Activated CD4-positive, alpha-beta T cell treated with anti-CD3 and anti-CD28 coated beads, Interleukin-2, amount 50 U/mL, for 1 hour (primary cell): ENCODE measurements around the gene TMOD3.

Source experiments
- DNase-seq: peaks from one replicate; pipeline ENCODE4 v3.0.0-alpha.2; 2020

TMOD3 gene

DNA sequence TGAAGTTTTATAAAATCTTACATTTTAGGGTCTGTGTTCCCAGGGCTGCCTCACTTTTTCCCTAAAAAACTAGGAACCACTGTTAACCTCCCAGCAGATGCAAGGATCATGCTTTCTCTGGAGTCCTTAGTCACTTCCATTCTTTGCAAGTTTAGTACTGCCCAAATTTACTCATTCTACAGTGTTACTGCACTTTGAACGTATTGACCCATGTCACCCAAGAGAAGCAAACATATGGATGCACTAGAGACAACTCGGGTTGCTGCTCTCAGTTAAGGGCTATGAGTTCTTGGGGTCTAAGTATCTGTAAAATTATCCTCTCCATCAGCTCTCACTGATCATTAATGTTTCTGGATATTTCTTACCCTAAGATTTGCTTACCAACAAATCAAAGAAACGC is 83.1 kb downstream of the TMOD3 start:
- no peak for DNase-seq

DNA sequence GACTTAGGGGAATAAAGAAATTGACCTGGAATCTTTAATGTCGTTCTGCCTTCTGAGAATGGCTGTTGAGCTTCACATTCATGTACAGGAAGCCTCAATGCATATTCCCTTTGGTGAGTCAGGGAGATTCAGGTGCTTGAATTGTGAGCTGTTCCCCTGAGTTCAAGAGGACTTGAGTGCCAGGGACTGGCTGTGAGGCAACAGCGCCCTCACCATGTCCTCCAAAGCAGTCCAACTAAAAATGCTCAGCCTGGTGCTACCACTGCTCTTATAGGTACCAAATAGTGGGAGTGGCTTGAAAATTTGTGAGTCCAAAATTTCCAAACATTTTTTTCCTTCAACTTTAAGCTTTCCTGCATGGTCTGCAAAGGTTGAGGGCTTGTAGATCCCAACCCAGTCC is 88.0 kb downstream of the TMOD3 start:
- no peak for DNase-seq

DNA sequence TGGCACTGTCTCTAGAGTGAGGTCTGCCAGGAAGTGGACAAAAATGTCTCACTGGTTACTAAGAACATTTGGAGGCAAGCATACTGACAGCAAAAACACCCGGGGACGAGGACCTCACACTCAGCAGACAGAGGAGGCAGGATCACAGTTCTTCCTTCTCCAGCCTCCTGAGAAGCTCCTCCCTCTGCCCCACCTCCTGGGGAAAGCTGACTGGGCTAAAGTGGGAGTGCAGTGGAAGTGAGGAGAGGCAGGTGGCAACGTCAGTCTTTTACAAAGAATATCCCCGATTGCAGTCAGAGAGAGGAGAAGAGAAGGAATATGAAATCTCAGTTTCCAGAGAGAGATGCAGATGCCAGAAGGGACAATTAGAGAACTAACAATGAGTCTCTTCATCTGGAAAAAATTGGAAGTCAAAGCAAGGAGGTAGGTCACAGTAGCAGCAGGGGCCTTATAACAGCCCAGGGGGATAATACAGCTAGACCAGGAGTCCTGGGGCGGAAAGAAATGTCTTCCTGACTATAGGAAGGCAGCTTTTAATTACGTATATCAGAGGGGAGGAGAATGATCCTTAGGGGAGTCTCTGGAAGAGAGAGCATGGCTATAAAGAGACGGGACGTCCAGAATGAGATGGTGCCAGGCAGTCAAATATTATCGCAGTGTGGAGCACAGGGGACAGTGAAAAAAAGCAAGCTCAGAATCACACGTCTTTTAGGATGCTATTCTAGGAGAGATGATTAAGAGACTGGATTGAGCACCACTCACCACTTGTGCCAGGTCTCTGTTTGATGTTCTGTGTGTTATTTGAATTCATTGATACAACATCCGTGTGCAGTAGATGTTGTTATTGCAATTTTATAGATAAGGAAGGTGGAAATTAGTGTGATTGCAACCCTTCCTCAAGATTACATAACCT is 95.0 kb downstream of the TMOD3 start:
- no peak for DNase-seq

DNA sequence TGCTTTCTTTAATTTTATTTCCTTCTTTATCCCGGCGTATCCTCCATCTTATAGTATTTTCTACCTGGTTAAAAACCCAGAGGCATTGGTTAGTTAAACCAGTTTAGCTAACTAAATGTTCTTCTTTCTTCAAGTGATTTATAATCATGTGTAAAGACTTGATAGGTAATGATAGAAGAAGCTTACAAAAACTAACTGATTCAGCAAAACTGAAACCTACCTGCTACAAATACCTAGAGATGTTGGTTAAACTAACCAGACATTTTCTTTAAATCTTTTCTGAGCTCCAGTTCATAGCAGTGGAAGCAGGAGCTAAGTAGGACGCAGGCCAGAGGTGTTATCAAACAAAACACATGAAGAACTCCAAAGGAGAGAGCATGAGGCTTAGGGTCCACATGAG is 97.4 kb downstream of the TMOD3 start:
- DNase-seq, result no peak

DNA sequence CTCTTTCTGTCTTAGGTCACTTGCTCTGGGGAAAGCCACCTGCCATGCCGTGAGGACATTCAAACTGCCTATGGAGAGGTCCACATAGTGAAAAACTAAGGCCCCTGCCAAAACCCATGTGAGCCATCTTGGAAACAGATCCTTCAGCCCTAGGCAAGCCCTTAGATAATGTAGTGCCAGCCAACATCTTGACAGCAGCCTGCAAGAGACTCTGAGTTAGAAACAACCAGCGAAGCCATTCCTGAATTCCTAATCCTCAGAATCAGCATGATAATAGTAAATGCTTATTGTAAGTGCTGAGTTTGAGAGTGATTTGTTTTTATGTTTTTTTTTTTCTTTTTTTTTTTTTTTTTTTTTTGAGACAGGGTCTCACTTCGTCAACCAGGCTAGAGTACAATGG is 101.6 kb downstream of the TMOD3 start:
- DNase-seq, result no peak

DNA sequence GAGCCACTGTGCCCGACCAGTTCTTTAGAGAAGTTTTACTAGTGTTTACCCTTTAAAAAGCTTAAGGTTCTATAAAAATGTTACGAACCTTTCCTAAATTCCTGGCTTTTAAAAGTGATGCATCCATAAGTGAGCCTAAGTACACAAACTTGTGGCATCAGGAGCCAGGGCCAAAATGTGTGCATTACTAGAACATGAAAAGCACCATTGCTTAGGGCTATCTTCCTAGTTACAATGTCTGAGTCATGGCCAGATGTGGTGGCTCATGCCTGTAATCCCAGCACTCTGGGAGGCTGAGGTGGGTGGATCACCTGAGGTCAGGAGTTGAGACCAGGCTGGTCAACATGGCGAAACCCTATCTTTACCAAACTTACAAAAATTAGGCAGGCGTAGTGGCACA is 102.2 kb downstream of the TMOD3 start:
- DNase-seq, result no peak

DNA sequence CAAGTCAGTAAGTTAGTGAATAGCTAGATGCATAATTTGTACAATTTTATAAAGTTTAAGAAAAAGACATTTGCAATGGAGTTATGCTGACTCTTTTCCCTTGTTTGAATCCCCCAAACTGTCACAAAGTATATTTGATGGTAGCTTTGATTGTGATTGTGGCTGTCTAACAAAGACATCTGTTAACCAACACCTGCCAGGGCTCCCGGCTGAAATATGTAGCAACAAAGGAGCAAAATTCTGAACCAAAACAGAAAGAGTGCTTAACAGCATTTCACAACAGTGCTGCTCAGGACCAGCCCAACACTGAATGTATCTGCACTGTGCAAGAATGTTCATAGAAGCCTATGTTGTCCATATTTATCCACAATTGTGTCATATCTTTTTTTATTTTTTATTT is 102.7 kb downstream of the TMOD3 start:
- DNase-seq, result no peak

DNA sequence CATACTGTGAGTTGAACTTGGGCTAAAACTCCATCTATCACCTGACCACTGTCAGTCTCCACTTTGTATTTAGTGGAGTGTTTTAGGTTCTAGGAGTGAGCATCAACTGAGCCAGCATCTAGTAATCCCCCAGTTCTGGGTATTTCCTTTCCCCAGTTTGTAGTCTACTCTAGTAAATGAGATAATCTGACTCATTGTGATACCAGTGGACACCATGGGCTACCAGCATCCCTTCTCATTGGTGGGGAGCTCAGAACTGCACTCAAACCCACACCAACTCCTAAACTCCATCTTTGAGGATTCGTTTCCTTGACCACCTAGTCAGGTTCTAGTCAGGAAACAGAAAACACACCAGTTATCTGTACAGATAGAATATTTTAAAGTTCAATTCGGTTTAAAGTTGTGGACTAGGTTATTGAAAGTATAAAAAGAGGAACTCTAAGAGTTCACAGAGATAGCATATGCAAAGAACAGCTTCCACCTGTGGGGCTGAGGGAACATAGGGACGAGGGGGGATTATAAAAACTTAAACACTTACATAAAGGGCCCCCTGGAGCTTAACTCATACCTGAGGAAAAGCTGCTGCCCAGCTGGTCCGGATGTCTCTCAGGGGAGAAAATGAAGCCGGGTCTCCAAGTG is 106.1 kb downstream of the TMOD3 start:
- no peak for DNase-seq

DNA sequence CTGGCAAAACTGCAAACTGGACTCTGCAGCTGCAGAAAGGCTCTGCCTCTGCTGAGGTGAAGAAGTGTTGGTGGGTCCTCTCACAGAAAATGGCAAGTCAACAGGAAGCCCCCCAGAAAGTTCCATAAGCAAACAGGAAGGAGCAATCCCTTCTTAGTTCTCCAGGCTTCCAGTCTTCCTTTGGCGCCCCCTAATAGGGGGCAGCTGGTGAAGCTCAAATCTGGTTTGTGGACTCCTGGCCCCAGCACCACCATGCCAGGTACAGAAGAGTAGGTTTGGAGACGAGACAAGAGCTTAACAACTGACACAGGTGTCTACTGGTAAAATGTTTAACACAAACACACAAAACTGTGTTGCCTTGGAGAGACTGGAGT is 106.6 kb downstream of the TMOD3 start:
- no peak for DNase-seq

DNA sequence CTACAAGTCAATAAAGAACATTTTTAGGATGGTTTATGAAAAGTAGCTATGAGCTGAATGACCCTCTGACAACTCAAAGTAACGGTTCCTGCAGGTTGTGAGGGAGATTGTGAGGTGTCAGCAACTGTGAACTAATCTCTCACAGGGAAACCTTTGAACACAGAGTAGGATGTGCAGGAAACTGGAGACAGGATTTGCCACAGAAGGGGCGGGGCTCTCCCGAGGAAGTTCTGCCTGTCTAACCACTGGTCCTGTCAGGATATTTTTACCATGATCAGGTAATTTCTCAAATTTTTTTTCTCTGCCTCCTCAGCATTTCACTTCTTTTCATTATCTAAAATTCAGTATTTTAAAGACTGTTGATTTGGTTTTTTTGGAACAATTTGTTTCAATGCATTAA is 108.8 kb downstream of the TMOD3 start:
- no peak for DNase-seq

DNA sequence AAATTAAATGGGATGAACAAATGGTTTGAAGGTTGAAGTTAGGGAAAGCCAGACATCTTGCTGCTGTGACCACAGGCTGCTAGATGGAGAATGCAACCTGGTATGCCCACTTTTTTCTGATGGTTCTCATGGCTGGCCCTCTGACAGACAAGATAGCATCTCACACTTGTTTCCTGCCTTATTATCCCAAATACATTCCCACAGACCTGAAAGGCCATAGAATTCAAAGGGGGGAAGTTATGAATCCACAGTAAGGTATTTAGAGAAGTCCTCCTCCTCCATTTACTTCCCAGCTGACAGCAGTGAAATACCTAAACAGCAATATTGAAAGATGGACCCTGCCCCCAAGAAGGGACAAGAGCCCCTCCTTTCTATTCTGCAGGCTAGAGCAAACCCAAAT is 109.8 kb downstream of the TMOD3 start:
- no peak for DNase-seq

DNA sequence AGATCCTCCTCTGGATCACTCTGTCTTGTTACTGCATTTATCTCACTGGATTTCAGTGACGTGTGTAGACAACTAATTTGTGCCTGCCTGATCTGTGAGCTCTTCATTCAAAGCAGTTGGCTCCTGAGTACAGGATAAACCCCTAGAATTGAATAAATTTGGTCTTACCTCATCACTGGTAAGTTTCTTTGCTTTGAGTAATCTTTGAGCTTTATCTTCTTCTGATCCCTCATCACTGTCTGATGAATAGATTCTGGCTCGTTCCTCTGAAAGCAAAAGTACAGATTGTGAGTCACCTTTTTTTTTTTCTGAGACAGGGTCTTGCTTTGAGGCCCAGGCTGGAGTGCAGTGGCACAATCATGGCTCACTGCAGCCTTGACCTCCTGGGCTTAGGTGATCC is 117.7 kb downstream of the TMOD3 start:
- no peak for DNase-seq

DNA sequence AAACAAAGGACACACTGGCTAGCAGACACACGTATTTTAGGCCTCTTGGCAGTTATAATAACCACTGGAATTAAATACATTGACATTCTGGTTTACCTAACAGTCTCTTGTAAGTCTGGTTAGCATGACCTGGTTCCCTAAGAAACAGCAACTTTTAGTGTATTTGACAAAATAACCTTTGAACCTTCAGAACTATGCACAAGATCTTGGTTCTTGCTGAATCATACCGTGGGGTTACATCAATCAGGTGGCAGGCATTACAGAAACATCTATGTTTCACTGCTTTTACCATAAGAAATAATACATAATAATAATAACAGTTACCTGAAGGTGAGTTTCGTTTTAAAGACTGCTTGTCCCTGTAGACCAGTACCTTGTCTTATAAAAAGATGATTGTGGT is 123.4 kb downstream of the TMOD3 start:
- DNase-seq, result no peak

DNA sequence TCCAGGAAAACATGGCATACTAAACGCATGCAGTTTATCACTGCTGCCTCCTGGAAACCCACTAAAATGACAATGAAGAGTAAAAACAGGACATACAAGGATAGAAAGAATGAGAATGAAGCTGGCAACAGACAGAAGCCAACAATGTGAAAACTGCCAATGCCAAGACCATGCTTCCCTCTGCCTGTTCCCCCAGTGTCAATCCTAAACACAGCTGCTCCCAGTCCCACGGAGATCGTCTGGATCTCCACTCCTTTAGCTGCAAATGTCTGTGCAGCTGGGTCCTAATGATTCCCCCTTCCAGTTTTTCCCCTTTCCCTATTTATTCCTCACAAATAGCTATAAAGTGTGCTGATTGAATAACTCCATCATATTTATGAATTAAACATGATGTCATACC is 126.1 kb downstream of the TMOD3 start:
- DNase-seq, result no peak
